GM19397 (cell line): ENCODE measurements around the gene FKBP5.
"Not testable (repeated sequence)": the region's sequence is repeated elsewhere in the genome, so short reads cannot be mapped to it uniquely, and the experiment has no call there.

Source experiments
- ATAC-seq: cut with Tn5 transposase; IDR thresholded peaks from one replicate; pipeline ENCODE4 v1.9.1; 2021; ENCODE audit warnings: mild to moderate bottlenecking, moderate library complexity; ENCODE audit not compliant: unreplicated experiment

Gene FKBP5

DNA sequence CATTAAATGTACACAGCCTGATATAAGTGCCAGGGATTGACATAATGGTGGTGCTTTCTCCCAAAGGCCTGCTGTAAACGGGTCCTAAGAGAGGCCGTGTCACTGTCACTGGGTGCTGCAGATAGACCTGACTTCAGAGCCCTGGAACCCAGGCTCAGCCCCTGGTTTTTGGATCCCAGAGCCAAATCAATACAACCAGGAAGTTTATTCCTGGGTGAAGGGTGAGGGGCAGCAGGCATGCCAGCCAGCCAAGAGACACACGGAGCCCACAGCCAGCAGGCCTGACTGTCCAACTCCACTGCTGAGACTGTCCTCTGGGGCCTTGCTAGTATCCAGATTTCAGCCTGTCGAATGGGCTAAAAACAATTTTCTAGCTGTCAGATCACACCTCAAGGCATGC is 35.3 kb upstream of the FKBP5 start:
- ATAC-seq = no peak

GRCh38 chr6:35723587-35723986 is 34.9 kb upstream of the FKBP5 start:
- no peak for ATAC-seq

DNA sequence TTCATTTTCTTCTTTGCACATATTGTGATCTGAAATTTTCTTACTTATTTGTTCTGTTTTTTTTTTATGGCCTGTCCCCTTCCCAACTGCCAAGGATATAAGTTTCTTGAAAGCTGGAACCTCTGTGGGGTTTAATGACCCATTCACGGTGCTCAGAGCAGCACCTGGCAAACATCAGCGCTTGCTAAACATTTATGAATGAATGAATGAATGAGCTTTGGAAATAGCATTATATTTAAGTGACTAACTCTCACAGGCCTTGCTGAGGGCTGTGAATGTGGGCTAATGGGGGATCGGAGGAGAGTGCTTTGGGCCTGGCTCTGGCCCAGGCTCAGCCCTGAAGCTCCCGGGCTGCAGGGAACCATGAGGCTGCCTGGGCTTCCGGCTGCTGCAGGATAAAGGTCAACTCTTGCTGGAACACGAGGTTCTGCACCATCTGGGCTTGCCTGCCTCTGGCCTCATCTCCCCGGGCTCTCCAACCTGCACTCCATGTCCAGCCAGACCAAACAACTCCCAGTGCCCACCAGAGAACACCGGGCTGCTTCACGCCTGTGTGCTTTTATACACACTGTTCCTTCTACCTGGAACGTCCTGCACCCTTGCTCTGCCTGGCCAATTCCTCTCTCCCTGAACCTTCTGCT is 33.5 kb upstream of the FKBP5 start:
- ATAC-seq = no peak

DNA sequence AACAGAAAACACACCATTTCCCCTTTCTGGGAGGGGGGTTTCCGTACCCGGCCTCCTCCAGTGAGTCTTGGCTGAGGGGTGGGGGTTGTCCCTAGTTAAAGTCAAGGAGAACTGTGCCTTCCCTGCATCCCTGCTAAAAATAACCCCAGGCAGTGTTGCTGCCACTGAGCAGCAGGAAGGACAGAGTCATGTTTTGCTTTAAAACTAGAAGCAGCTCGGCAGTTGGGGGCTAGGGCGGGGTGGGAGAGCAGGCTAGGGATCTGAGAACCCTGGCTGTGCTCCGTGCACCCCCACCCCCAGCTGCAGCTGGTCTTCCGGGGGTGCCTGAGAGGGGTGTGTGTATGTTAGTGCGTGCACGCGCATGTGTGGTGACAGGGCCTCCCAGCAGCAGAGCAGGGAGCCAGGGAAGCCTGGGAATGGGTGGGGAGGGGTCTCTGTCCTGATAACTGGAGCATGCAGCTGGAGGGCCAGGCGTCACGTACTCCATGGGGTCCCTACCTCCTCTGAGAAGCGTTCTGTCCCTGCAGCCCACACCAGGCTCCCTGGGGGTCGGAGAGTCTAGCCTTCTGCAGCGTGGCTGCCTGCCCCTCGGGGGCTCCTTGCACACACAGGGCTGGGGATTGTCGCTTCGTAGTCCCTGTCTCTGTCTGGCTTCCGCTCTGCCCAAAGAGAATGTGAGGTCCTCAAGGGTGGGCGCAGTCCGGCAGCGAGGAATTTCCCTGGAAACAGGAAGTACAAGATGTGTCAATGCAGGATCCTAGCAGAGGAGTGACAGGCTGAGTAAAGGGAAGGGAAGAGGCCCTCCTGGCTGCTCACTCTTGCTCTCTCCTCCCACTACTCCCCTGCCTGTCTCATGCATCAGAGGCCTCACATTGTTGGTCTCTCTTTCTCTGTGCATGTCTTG is 31.4 kb upstream of the FKBP5 start:
- ATAC-seq = no peak

DNA sequence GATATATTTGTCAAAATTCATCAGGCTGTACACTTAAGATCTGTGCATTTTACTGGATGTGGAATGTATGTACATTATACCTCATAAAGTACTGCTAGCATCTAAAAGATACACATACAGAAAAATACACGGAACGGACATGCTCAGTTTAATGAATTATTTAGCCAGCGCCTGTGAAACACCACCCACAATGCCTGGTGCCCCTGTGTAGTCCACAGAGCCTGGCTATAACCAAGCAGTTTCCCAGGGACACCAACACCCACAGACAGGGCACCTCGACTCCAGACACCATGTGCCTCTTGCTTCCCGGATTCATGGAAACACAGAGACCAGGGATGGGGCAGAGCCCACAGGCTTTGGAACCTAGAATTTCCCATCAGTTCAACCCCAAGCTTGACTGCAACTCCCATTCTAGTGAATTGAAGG is 30.7 kb upstream of the FKBP5 start:
- ATAC-seq = no peak

GRCh38 chr6:35718911-35719381 is 30.2 kb upstream of the FKBP5 start:
- ATAC-seq = no peak

GRCh38 chr6:35718375-35718736 is 29.6 kb upstream of the FKBP5 start:
- ATAC-seq = no peak

DNA sequence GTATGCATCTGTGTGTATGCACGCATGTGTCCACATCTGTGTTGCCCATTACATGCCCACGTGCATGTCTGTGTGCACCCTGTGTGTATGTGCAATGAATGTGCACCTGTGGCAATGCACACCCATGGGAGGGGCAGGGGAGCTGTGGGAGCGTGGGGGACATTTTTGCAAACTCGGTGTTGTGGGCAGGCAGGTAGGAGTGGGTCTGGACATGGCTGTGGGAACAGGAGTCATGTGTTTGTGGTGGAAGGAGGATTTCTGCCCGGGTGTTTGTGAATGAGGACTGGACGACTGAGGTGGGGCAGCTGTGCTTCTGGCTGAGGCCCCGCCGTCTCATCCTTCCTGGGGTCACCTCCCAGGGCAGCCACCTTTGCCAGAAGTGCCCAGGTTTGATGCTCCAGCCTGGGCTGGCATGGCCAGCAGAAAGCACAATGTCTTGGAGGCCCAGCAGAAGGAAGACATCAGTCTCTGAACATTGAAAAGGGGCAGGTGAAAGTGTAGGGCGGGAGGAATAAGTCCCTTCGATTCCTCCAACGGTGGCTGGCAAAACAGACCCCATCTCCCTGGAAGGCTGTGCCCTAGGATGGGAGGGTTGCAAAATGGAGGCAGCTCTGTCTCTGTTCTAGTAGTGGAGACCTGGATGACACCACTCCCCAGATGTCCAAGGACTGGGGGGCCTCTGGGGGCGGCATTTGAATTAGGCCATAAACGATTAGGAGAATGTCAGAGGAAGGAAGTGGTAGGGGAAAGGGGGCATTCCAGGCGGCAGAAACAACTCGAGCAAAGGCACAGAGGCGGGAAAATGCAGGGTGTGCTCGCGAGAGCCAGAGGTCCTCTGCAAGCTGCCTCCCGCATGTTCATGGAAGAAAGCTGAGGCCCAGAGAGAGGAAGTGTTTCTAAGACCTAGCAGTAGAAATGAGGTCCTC is 29.0 kb upstream of the FKBP5 start:
- no peak for ATAC-seq

GRCh38 chr6:35716798-35717197 is 28.1 kb upstream of the FKBP5 start:
- no peak for ATAC-seq

- no peak for ATAC-seq
These were observed 24.5 kb upstream of the FKBP5 start for GRCh38 chr6:35713006-35713767.

DNA sequence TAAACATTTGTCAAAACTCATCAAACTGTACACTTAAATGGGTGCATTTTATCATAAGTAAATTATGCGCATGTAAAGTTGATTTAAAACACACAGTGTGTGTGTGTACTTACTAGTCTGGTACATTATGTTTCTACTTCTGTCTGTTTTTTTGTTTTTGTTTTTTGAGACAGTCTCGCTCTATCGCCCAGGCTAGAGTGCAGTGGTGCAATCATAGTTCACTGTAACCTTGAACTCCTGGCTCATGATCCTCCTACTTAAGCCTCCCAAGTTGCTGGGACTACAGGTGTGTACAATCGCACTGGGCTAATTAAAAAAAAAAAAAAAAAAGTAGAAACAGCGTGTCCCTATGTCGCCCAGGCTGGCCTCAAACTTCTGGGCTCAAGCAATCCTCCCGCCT is 23.0 kb upstream of the FKBP5 start:
- ATAC-seq = no peak

DNA sequence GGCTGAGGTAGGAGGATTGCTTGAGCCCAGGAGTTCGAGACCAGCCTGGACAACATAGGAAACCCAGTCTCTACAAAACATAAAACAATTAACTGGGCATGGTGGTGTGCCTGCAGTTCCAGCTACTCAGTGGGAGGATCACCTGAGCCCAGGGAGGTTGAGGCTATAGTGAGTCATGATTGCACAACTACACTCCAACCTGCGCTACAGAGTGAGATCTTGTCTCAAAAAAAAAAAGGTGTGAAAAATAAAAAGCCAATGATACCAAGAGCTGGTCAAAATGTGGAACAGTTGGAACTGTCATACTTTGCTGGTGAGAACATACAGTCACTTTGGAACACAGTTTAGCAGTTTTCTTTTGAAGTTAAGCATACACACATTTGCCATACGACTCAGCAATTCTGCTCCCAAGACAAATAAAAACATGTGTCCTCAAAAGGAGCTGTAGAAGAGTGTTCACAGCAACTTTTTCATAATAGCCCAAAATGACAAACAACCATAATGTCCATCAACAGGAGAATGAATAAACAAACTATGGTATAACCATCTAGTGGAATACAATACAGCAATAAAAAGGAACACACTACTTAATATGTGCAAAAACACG is 21.6 kb upstream of the FKBP5 start:
- no peak for ATAC-seq

GRCh38 chr6:35708585-35708984 is 19.9 kb upstream of the FKBP5 start:
- no peak for ATAC-seq

DNA sequence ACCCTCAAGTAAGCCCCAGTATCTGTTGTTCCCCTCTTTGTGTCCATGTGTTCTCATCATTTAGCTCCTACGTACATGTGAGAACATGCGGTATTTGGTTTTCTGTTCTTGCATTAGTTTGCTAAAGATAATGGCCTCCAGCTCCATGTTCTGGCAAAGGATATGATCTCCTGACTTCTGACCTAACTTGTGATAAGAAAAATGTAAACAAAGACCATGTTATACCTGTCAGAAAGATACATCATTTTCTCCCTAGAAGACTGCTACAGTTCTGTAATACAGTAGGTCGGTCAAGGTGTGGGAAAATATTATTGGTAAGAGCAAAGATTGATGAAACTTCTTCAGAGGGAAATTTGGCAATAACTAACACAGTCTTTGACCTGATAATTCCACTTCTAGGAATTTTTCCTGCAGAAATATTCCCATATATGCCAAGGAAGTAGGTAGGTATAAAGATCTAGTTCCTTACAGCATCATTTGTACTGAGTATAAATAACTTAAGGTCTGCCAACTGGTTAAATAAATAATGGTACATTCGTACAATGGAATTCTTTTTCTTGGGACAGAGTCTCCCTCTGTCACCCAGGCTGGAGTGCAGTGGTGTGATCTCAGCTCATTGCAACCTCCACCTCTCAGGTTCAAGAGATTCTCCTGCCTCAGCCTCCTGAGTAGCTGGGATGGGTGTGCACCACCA is 19.1 kb upstream of the FKBP5 start:
- no peak for ATAC-seq

DNA sequence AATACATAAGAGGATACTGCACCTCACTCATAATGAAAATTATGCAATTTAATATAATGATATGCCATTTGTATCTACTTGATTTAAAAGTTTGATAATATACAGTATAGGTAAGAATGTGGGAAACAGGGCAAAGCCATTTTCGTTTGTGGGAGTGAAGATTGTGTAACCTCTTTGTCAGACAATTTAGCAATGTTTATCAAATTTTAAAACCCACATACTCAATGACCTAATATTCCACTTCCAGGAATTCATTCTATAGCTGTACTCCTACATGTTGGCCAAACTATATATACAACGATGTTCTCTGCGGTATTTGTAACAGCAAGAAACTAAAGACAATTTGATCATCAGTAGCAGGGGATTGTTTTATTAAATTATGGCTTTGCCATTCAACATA is 17.8 kb upstream of the FKBP5 start:
- ATAC-seq = no peak

GRCh38 chr6:35703554-35703953 is 14.8 kb upstream of the FKBP5 start:
- no peak for ATAC-seq

GRCh38 chr6:35698858-35699257 is 10.1 kb upstream of the FKBP5 start:
- ATAC-seq = no peak

GRCh38 chr6:35698430-35698829 is 9.7 kb upstream of the FKBP5 start:
- ATAC-seq = not testable (repeated sequence)

- ATAC-seq = no peak
These were observed 5.7 kb upstream of the FKBP5 start for GRCh38 chr6:35694462-35694861.
